HepG2 (cell line): ENCODE results near the gene PREX1. TPM values are rescaled to one million over a fixed set of nuclear protein-coding genes. Genes with fewer than 3 reads are reported as not detected.

ENCODE experiments used
- ATAC-seq: fragments of 200-7000 bp; cut with Tn5 transposase; 3 replicates; pipeline ENCODE4 v1.9.1; 2020; ENCODE audit warnings: mild to moderate bottlenecking, moderate library complexity
- BruUV-seq: library from RNA; stranded (reverse); fragments of 400-500 nt; replicated peaks from 2 replicates; lab custom pipeline; 2021; lab: Mats Ljungman, UMichigan
- CTCF ChIA-PET: fragments of 300-600 bp; formaldehyde crosslinking; extraction: SDS; loops from one replicate; lab custom pipeline; 2021; ENCODE audit warnings: low total read pairs, inconsistent platforms, low intra/inter-chr PET ratio; lab: Yijun Ruan, JAX
- POLR2A ChIA-PET: fragments of 350-600 bp; sonication (Branson Sonifier 250); formaldehyde crosslinking; loops from one replicate; lab custom pipeline; 2020; ENCODE audit warnings: antibody characterized with exemption, inconsistent platforms; lab: Yijun Ruan, JAX
- DNase-seq: peaks from one replicate; pipeline ENCODE4 v3.0.0-alpha.2; 2015; ENCODE audit warnings: low spot score
- FAIRE-seq: peaks from 3 replicates; lab custom pipeline; 2011; peaks lifted over from hg19 to GRCh38; lab: Jason Lieb, UNC
- H2AFZ ChIP-seq: one replicate; pipeline ENCODE4 v1.6.1; 2011; ENCODE audit warnings: low read length, inconsistent platforms
- H3K27ac ChIP-seq: fragments of 300-600 bp; 3 replicates; pipeline ENCODE4 v1.8.0; 2011; ENCODE audit warnings: mixed run types, mild to moderate bottlenecking, mixed read lengths, low read length, inconsistent platforms; ENCODE audit not compliant: insufficient read depth; ENCODE audit errors: extremely low read length
- H3K27me3 ChIP-seq, 2 experiments: fragments of 200-600 bp in 1 of 2; 2 replicates in 1 of 2; 3 replicates in 1 of 2; pipeline versions ENCODE4 v1.6.0 to v1.8.0; 2011; ENCODE audit warnings: low read length in 2 of 2, mild to moderate bottlenecking in 2 of 2, moderate library complexity in 2 of 2, inconsistent platforms in 1 of 2; ENCODE audit not compliant: insufficient read depth in 2 of 2, control insufficient read depth in 1 of 2
- H3K36me3 ChIP-seq, 2 experiments: fragments of 200-600 bp in 1 of 2; replicated peaks in 1 of 2; 2 replicates in 1 of 2; 3 replicates in 1 of 2; pipeline versions ENCODE4 v1.5.1 to v1.8.0; 2011; ENCODE audit warnings: low read length in 2 of 2, inconsistent platforms in 1 of 2; ENCODE audit not compliant: insufficient read depth in 2 of 2, control insufficient read depth in 1 of 2
- H3K4me1 ChIP-seq: 2 replicates; pipeline ENCODE4 v1.5.1; 2012; ENCODE audit warnings: low read length, inconsistent platforms; ENCODE audit not compliant: insufficient read depth
- H3K4me2 ChIP-seq: 2 replicates; pipeline ENCODE4 v1.6.0; 2011; ENCODE audit warnings: low read depth, low read length, inconsistent platforms
- H3K4me3 ChIP-seq, 3 experiments: fragments of 200-600 bp in 1 of 3; sonication (generic), shearing (Covaris generic) in 1 of 3; replicated peaks in 1 of 3; 2 replicates each; pipeline ENCODE4 v1.5.1; 2011 to 2016; ENCODE audit warnings: low read length in 3 of 3, inconsistent platforms in 2 of 3, low read depth in 2 of 3, mild to moderate bottlenecking in 2 of 3, control low read depth in 1 of 3, mixed read lengths in 1 of 3; ENCODE audit not compliant: insufficient read depth in 1 of 3
- H3K79me2 ChIP-seq: one replicate; pipeline ENCODE4 v1.6.1; 2011; ENCODE audit warnings: low read length, inconsistent platforms; ENCODE audit not compliant: insufficient read depth
- H3K9ac ChIP-seq: 2 replicates; pipeline ENCODE4 v1.6.0; 2011; ENCODE audit warnings: mild to moderate bottlenecking, low read depth, low read length, inconsistent platforms; ENCODE audit not compliant: insufficient read depth
- H3K9me3 ChIP-seq: 2 replicates; pipeline ENCODE4 v1.5.1; 2012; ENCODE audit warnings: mild to moderate bottlenecking, low read length
- H4K20me1 ChIP-seq: 2 replicates; pipeline ENCODE4 v1.6.0; 2011; ENCODE audit warnings: inconsistent platforms, mild to moderate bottlenecking, low read length, moderate library complexity; ENCODE audit not compliant: insufficient read depth
- GPBP1L1 ChIP-seq: sonication (generic); formaldehyde crosslinking; IDR thresholded peaks from 2 replicates; pipeline ENCODE4 v1.5.0; 2020; ENCODE audit warnings: mild to moderate bottlenecking, missing genetic modification reagents
- MTF2 ChIP-seq: sonication (generic); formaldehyde crosslinking; IDR thresholded peaks from 2 replicates; pipeline ENCODE4 v1.5.0; 2020; ENCODE audit warnings: missing genetic modification reagents, borderline replicate concordance
- POGK ChIP-seq: sonication (generic); formaldehyde crosslinking; conservative IDR thresholded peaks from 2 replicates; pipeline ENCODE4 v1.8.0; 2022; ENCODE audit warnings: mild to moderate bottlenecking, moderate library complexity, missing genetic modification reagents
- SOX6 ChIP-seq, 2 experiments: fragments of 450-650 bp in 1 of 2; sonication (generic) in 1 of 2; formaldehyde crosslinking in 1 of 2; IDR thresholded peaks; 2 replicates each; pipeline versions ENCODE4 v1.4.0 to v1.6.1; 2017 to 2020; ENCODE audit warnings: antibody characterized with exemption in 1 of 2, mild to moderate bottlenecking in 1 of 2, missing genetic modification reagents in 1 of 2
- SRSF1 ChIP-seq: fragments of 200-400 bp; formaldehyde crosslinking; optimal IDR thresholded peaks from 2 replicates; pipeline ENCODE3; 2017; ENCODE audit warnings: mild to moderate bottlenecking, low read depth, low read length, moderate library complexity
- UBTF ChIP-seq: sonication (generic); formaldehyde crosslinking; IDR thresholded peaks from 2 replicates; pipeline ENCODE4 v1.4.0; 2020; ENCODE audit warnings: mild to moderate bottlenecking, missing genetic modification reagents
- ZBED4 ChIP-seq: sonication (generic); formaldehyde crosslinking; IDR thresholded peaks from 2 replicates; pipeline ENCODE4 v1.4.0; 2020; ENCODE audit warnings: missing genetic modification reagents, borderline replicate concordance
- ZNF281 ChIP-seq: sonication (generic); formaldehyde crosslinking; IDR thresholded peaks from 2 replicates; pipeline ENCODE4 v1.4.0; 2020; ENCODE audit warnings: missing genetic modification reagents, borderline replicate concordance
- ZNF773 ChIP-seq: sonication (generic); formaldehyde crosslinking; IDR thresholded peaks from 2 replicates; pipeline ENCODE4 v1.4.0; 2020; ENCODE audit warnings: missing genetic modification reagents, borderline replicate concordance
- ZNF839 ChIP-seq: sonication (generic); formaldehyde crosslinking; IDR thresholded peaks from 2 replicates; pipeline ENCODE4 v1.4.0; 2020; ENCODE audit warnings: missing genetic modification reagents, mild to moderate bottlenecking, borderline replicate concordance
- WGBS: methylation state at CpG from one replicate; pipeline ENCODE4 v1.1.6; 2017; ENCODE audit warnings: low lambda C conversion rate; 5-methylcytosine and 5-hydroxymethylcytosine counted together
- in situ Hi-C: cut with HindIII; loops from 2 replicates; pipeline ENCODE4 v1.10.0; 2017; ENCODE audit warnings: low pct_unique_long_range_greater_than_20kb; ENCODE audit not compliant: extremely low pct_ligation_motif_present
- intact Hi-C: fragments of 100-400 bp; cut with micrococcal nuclease; formaldehyde crosslinking; loops from one replicate; pipeline ENCODE4 v1.10.0; 2022; ENCODE audit not compliant: unreplicated experiment
- polyA plus RNA-seq, 8 experiments: library from polyadenylated mRNA; depleted of rRNA in 3 of 8; stranded (reverse) in 7 of 8; unstranded in 1 of 8; fragments of >200 nt; fragmentation: Illumina TruSeq in 4 of 8; extraction: Trizol in 4 of 8; gene quantifications; 2 replicates each; pipeline versions ENCODE4 v1.2.1 to v1.2.3, GENCODE V29; 2011 to 2016; ENCODE audit warnings: low read depth in 4 of 8, missing spikeins in 1 of 8, mixed read lengths in 1 of 8; ENCODE audit not compliant: insufficient read depth in 1 of 8
- total RNA-seq, 5 experiments: library from RNA; depleted of rRNA; stranded (reverse); fragments of >200 nt; fragmentation: Illumina TruSeq; extraction: Trizol; gene quantifications; 2 replicates each; pipeline ENCODE4 v1.2.3, GENCODE V29; 2016; ENCODE audit warnings: low read depth in 1 of 5

Gene PREX1
- total and polyA plus RNA-seq, 2 of the 13 experiments (the other 11 are each of a cell fraction or from before 2014, with no cell fraction given) = 0.02 to 0.04 TPM

DNA sequence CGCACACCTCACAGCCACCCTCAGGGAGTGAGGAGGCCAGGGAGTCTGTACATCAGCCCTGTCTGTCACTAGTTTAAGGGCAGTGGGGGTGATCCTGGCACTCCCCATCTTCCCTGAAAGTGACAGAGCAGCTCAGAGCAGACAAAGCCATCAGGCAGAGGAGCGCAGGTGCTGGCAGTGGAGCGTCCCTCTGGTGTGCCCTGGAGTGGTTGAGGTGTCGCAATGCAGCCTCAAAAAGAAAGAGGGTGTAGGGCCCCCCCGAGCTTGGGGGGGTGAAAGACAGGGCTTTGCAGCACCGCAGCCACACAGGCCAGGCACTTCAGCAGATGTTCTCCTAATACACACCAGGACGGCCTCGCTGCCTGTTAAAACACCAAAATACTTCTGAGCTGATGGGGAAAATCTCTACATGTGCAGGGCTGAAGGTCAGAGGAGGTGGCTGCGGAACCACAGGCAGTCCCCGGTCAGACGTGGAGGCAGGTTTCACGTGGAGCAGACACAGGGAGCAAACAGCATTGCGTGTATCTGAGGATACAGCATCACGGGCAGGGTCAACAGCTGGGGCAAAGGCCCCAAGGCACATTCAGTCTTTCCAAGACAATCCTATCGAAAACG lies 69.5 kb downstream of the PREX1 start:
- Histone ChIP-seq H3K27ac (no peak overlapping the region), H3K4me2 (no peak overlapping the region), H4K20me1 (no peaks in the 10 kb centered on the region), H3K36me3 (no peaks in the 10 kb centered on the region), H3K9ac (no peak overlapping the region), H3K9me3 (no peaks in the 10 kb centered on the region), H3K27me3 (peaks cover 6 to 25% of the 10 kb centered on the region in 2 experiments; a peak in 3 of 5 replicates), H3K4me3 (no peak overlapping the region), H2AFZ (no peak overlapping the region), H3K79me2 (no peaks in the 10 kb centered on the region), H3K4me1 (no peaks in the 10 kb centered on the region)
- FAIRE-seq (no peak), ATAC-seq (no peak), DNase-seq (no peak)
- WGBS = 27% methylated on average over 16 of the region's 16 CpGs
- CTCF ChIA-PET = no interaction called here
- BruUV-seq = no TSS peak
- POLR2A ChIA-PET = no interaction called here
- in situ Hi-C loops = no loop called here
- intact Hi-C loops = no loop called here
- TF ChIP-seq ZNF281 (CRISPR knock-in tag) (no peak), SOX6 (IDR thresholded peaks at IDR 0.05) (no peak), SOX6 (CRISPR knock-in tag; IDR thresholded peaks at IDR 0.05) (no peak), UBTF (CRISPR knock-in tag) (no peak), ZBED4 (no peak), POGK (CRISPR knock-in tag) (no peak), ZNF839 (CRISPR knock-in tag) (no peak), GPBP1L1 (CRISPR knock-in tag) (no peak), MTF2 (CRISPR knock-in tag) (no peak), SRSF1 (no peak), ZNF773 (CRISPR knock-in tag) (no peak)
